B cell (primary cell): ENCODE results near the gene ARHGAP6. TPM values are rescaled to one million over a fixed set of nuclear protein-coding genes. Genes with fewer than 3 reads are reported as not detected.
"Not testable (repeated sequence)": the region's sequence is repeated elsewhere in the genome, so short reads cannot be mapped to it uniquely, and the experiment has no call there.

ENCODE experiments used
- ATAC-seq: fragments of 200-7000 bp; cut with Tn5 transposase; one replicate; pipeline ENCODE4 v1.10.0; 2021; ENCODE audit warnings: low read depth, mild to moderate bottlenecking, moderate number of reproducible peaks, moderate library complexity
- CTCF ChIA-PET: fragments of 350-600 bp; sonication (Branson Sonifier 250); formaldehyde crosslinking; loops from one replicate; lab custom pipeline; 2021; ENCODE audit warnings: antibody characterized with exemption, inconsistent platforms; lab: Charles Lee
- POLR2A ChIA-PET: fragments of 350-600 bp; sonication (Branson Sonifier 250); formaldehyde crosslinking; loops from one replicate; lab custom pipeline; 2021; ENCODE audit warnings: antibody characterized with exemption; lab: Charles Lee
- DNase-seq: peaks from one replicate; pipeline ENCODE4 v3.0.0; 2013
- H2AFZ ChIP-seq: 2 replicates; pipeline ENCODE4 v1.6.1; 2012; ENCODE audit warnings: mild to moderate bottlenecking, low read depth, low read length; ENCODE audit not compliant: insufficient read depth, poor library complexity, severe bottlenecking
- H3K27ac ChIP-seq, 2 donors: 1 replicate in 1 of 2; 2 replicates in 1 of 2; pipeline ENCODE4 v1.5.1; 2012 to 2013; ENCODE audit warnings: low read length in 2 of 2, mild to moderate bottlenecking in 2 of 2, moderate library complexity in 1 of 2
- H3K27me3 ChIP-seq, 4 experiments: fragments of 200-600 bp in 1 of 4; sonication (generic) in 1 of 4; replicated peaks in 1 of 4; 1 replicate in 2 of 4; 2 replicates in 2 of 4; pipeline versions ENCODE4 v1.6.1 to v1.7.0; 2013 to 2016; ENCODE audit warnings: low read length in 3 of 4, mild to moderate bottlenecking in 2 of 4, mixed read lengths in 1 of 4, moderate library complexity in 1 of 4; ENCODE audit not compliant: insufficient read depth in 4 of 4, control insufficient read depth in 3 of 4; ENCODE audit errors: control extremely low read depth in 1 of 4
- H3K36me3 ChIP-seq, 2 experiments: replicated peaks in 1 of 2; 1 replicate in 1 of 2; 2 replicates in 1 of 2; pipeline versions ENCODE4 v1.6.1 to v1.7.1; 2013; ENCODE audit warnings: low read length in 1 of 2; ENCODE audit not compliant: insufficient read depth in 2 of 2, control insufficient read depth in 1 of 2; ENCODE audit errors: control extremely low read depth in 1 of 2, extremely low read depth in 1 of 2
- H3K4me1 ChIP-seq, 2 donors: fragments of 200-600 bp in 1 of 2; sonication (generic) in 1 of 2; 1 replicate in 1 of 2; 2 replicates in 1 of 2; pipeline versions ENCODE4 v1.5.1 to v1.6.1; 2013 to 2017; ENCODE audit warnings: low read length in 2 of 2; ENCODE audit not compliant: control insufficient read depth in 2 of 2, insufficient read depth in 2 of 2
- H3K4me2 ChIP-seq: replicated peaks from 2 replicates; pipeline ENCODE3; 2012; ENCODE audit warnings: mild to moderate bottlenecking, low read depth, low read length; ENCODE audit not compliant: poor library complexity, severe bottlenecking
- H3K4me3 ChIP-seq, 5 experiments: fragments of 200-600 bp in 1 of 5; sonication (generic) in 1 of 5; 1 replicate in 3 of 5; 2 replicates in 2 of 5; pipeline versions ENCODE4 v1.5.1 to v1.7.0; 2011 to 2016; ENCODE audit warnings: low read length in 4 of 5, mild to moderate bottlenecking in 4 of 5, low read depth in 2 of 5, control low read depth in 1 of 5, moderate library complexity in 1 of 5; ENCODE audit not compliant: insufficient read depth in 1 of 5; ENCODE audit errors: control extremely low read depth in 1 of 5, extremely low read depth in 1 of 5
- H3K79me2 ChIP-seq: fragments of 200-600 bp; sonication (generic); one replicate; pipeline ENCODE4 v1.6.0; 2016; ENCODE audit warnings: low read length; ENCODE audit not compliant: control insufficient read depth, insufficient read depth
- H3K9ac ChIP-seq: fragments of 200-600 bp; sonication (generic); 2 replicates; pipeline ENCODE4 v1.6.1; 2017; ENCODE audit warnings: mild to moderate bottlenecking, low read length, moderate library complexity
- H3K9me3 ChIP-seq, 3 donors: one replicate each; pipeline versions ENCODE4 v1.6.1 to v1.7.1; 2013; ENCODE audit warnings: low read length in 2 of 3; ENCODE audit not compliant: control insufficient read depth in 2 of 3, insufficient read depth in 1 of 3; ENCODE audit errors: control extremely low read depth in 1 of 3
- H4K20me1 ChIP-seq: 2 replicates; pipeline ENCODE4 v1.6.0; 2012; ENCODE audit warnings: mild to moderate bottlenecking, low read length; ENCODE audit not compliant: insufficient read depth, control insufficient read depth, poor library complexity, severe bottlenecking
- H3K27ac Mint-ChIP-seq: one replicate; pipeline ENCODE4 v1.8.0; 2021; ENCODE audit warnings: mixed read lengths
- H3K27me3 Mint-ChIP-seq: one replicate; pipeline ENCODE4 v1.8.0; 2021; ENCODE audit warnings: mixed read lengths
- H3K4me1 Mint-ChIP-seq: one replicate; pipeline ENCODE4 v1.8.0; 2021; ENCODE audit warnings: mixed read lengths
- H3K4me3 Mint-ChIP-seq: one replicate; pipeline ENCODE4 v1.8.0; 2021; ENCODE audit warnings: mixed read lengths
- H3K9me3 Mint-ChIP-seq: one replicate; pipeline ENCODE4 v1.8.0; 2022; ENCODE audit warnings: mixed read lengths; ENCODE audit not compliant: insufficient read depth
- EZH2 ChIP-seq: IDR thresholded peaks from 2 replicates; pipeline ENCODE4 v1.6.1; 2012; ENCODE audit warnings: borderline replicate concordance, low read depth, mild to moderate bottlenecking, moderate library complexity, low read length; ENCODE audit not compliant: insufficient read depth, poor library complexity, severe bottlenecking
- WGBS: methylation state at CpG from one replicate; pipeline ENCODE4 v1.1.5; 2013; ENCODE audit warnings: missing lambda C conversion rate; ENCODE audit not compliant: insufficient coverage; 5-methylcytosine and 5-hydroxymethylcytosine counted together
- intact Hi-C: fragments of 100-400 bp; cut with micrococcal nuclease; formaldehyde crosslinking; loops from one replicate; pipeline ENCODE4 v1.10.0; 2022
- polyA plus RNA-seq: library from polyadenylated mRNA; depleted of rRNA; stranded (reverse); fragments of >200 nt; gene quantifications from 2 replicates; pipeline ENCODE4 v1.2.3, GENCODE V29; 2012
- total RNA-seq, 2 donors: library from RNA; stranded (reverse); fragments of 120-200 nt in 1 of 2; gene quantifications; 1 replicate in 1 of 2; 2 replicates in 1 of 2; pipeline versions ENCODE4 v1.2.3 to v1.2.4, GENCODE V29; 2013 to 2022
- TF ChIP-seq, protein P1 (sequence below): fragments of 200-600 bp; IDR thresholded peaks from one replicate; pipeline ENCODE4 v1.8.0; 2022; ENCODE audit warnings: antibody characterized with exemption, mild to moderate bottlenecking

The ARHGAP6 gene
- total and polyA plus RNA-seq, 2 donors (not counting 1 experiment from before 2014, with no cell fraction given): 1.6 to 2.6 TPM

DNA sequence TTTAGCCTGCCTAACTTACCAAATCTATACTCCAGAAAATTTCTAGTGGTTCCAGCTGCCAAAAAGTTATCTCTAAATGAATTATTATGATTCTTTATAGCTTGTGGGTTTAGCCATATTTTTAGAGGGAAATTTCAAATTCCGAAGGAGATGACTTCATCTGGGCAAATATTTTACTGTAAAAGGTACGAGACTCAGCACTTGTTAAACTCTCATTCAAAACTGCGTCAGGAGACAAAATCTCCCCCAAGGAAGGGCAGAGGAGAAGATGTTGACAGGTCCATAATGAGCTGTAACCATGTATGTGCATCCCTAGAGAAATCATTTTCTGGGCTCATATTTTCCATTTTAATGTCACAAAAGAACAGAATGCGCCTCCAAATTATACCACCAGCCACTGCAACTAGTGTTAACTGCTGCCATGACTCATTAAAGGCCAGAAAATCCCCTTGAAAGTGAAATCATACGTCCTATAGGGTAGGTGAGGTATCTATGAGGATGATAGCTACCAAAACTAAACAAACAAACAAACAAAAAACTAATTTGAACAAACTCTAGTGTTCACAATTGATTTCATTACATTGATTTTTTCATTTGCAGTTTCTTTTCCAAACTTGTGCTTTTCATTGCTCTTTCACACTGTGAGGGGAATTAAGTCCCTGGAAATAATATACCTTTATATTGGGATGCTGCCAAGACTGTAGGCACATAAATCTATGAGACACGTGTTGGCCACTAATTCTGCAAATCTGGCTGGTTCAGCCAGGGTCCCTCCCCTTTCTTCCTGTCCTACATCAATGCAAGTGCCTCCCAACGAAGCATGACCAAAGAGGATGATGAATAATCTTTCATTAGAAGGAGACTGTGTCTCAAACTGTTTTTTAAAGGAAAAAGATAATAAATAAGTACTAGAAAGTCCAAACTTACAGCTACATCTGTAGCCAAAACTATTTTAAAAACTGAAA is 85.8 kb downstream of the ARHGAP6 start:
- Mint-ChIP-seq H3K4me3 (no peak overlapping the region), H3K9me3 (no peaks in the 10 kb centered on the region), H3K4me1 (peaks cover 15% of the 10 kb centered on the region), H3K27ac (no peak overlapping the region), H3K27me3 (peaks cover 7% of the 10 kb centered on the region)
- H3K27ac ChIP-seq: no peak overlapping the region
- H2AFZ ChIP-seq: no peak overlapping the region
- no peak overlapping the region for H3K9ac ChIP-seq
- H3K4me3 ChIP-seq: no peak overlapping the region
- no peaks in the 10 kb centered on the region for H3K79me2 ChIP-seq
- DNase-seq (no peak), ATAC-seq (no peak)
- no peak for TF ChIP-seq EZH2
- TF ChIP-seq, protein P1, sequence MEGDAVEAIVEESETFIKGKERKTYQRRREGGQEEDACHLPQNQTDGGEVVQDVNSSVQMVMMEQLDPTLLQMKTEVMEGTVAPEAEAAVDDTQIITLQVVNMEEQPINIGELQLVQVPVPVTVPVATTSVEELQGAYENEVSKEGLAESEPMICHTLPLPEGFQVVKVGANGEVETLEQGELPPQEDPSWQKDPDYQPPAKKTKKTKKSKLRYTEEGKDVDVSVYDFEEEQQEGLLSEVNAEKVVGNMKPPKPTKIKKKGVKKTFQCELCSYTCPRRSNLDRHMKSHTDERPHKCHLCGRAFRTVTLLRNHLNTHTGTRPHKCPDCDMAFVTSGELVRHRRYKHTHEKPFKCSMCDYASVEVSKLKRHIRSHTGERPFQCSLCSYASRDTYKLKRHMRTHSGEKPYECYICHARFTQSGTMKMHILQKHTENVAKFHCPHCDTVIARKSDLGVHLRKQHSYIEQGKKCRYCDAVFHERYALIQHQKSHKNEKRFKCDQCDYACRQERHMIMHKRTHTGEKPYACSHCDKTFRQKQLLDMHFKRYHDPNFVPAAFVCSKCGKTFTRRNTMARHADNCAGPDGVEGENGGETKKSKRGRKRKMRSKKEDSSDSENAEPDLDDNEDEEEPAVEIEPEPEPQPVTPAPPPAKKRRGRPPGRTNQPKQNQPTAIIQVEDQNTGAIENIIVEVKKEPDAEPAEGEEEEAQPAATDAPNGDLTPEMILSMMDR: no peak
- H3K4me1 ChIP-seq: no peaks in the 10 kb centered on the region
- ChIA-PET POLR2A (no interaction called here), CTCF (interaction anchor here (0.6 kb wide), 1 partner anchor 27 kb away, joined by 3 read pairs; no protein-coding TSS in a partner anchor)
- intact Hi-C loops: no loop called here
- H3K4me2 ChIP-seq: no peak overlapping the region
- no peaks in the 10 kb centered on the region for H3K27me3 ChIP-seq
- H3K9me3 ChIP-seq: no peaks in the 10 kb centered on the region
- no peaks in the 10 kb centered on the region for H3K36me3 ChIP-seq
- no CpG with 5 or more reads among the region's 7 CpGs for WGBS
- H4K20me1 ChIP-seq: no peaks in the 10 kb centered on the region

DNA sequence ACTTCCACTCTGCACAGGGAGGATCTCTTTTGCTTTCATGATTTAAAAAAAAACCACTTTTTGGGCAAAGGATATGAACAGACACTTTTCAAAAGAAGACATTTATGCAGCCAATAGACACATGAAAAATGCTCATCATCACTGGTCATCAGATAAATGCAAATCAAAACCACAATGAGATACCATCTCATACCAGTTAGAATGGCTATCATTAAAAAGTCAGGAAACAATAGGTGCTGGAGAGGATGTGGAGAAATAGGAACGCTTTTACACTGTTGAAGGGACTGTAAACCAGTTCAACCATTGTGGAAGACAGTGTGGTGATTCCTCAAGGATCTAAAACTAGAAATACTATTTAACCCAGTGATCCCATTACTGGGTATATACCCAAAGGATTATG is 87.4 kb downstream of the ARHGAP6 start:
- H3K4me3 ChIP-seq, H3K27ac ChIP-seq, H3K79me2 ChIP-seq, DNase-seq, H3K9me3 ChIP-seq, intact Hi-C loops, H3K4me3 Mint-ChIP-seq, H4K20me1 ChIP-seq, H3K27me3 Mint-ChIP-seq, POLR2A ChIA-PET, CTCF ChIA-PET, H3K4me2 ChIP-seq, H3K9me3 Mint-ChIP-seq, H2AFZ ChIP-seq, H3K4me1 ChIP-seq, H3K36me3 ChIP-seq, H3K27me3 ChIP-seq, ATAC-seq, H3K9ac ChIP-seq, H3K27ac Mint-ChIP-seq: not testable (repeated sequence)
- peaks cover 15% of the 10 kb centered on the region for H3K4me1 Mint-ChIP-seq
- no CpG with 5 or more reads among the region's 1 CpG for WGBS
